Transverse colon (tissue), 4 donors: ENCODE results near the gene PDCD1. TPM values are rescaled to one million over a fixed set of nuclear protein-coding genes. Genes with fewer than 3 reads are reported as not detected.
A peak's percentile ranks its signal among the peaks of the same experiment; 100 is the strongest.

Experiments used
- DNase-seq: peaks from one replicate; pipeline ENCODE4 v3.0.0-alpha.2; 2019
- H3K27ac ChIP-seq, 4 donors: fragments of 200-600 bp; sonication (generic); 2 replicates each; pipeline ENCODE4 v1.5.1; 2016 to 2018; ENCODE audit warnings: inconsistent platforms in 4 of 4
- H3K27me3 ChIP-seq: fragments of 200-600 bp; sonication (generic); 2 replicates; pipeline ENCODE4 v1.5.1; 2017; ENCODE audit warnings: inconsistent platforms
- H3K36me3 ChIP-seq, 4 donors: fragments of 200-600 bp; sonication (generic); 2 replicates each; pipeline ENCODE4 v1.5.1; 2017 to 2019; ENCODE audit warnings: inconsistent platforms in 4 of 4
- H3K4me1 ChIP-seq, 4 donors: fragments of 200-600 bp; sonication (generic); 2 replicates each; pipeline ENCODE4 v1.5.1; 2017 to 2020; ENCODE audit warnings: inconsistent platforms in 4 of 4
- H3K4me3 ChIP-seq, 4 donors: fragments of 200-600 bp; sonication (generic); 1 replicate in 1 of 4; 2 replicates in 3 of 4; pipeline versions ENCODE4 v1.5.1 to v1.6.1; 2017 to 2019; ENCODE audit warnings: inconsistent platforms in 4 of 4
- H3K9me3 ChIP-seq, 2 donors: fragments of 200-600 bp; sonication (generic); 2 replicates each; pipeline ENCODE4 v1.5.1; 2017 to 2019; ENCODE audit warnings: inconsistent platforms in 2 of 2
- EP300 ChIP-seq: sonication (generic); formaldehyde crosslinking; IDR thresholded peaks from one replicate; pipeline ENCODE4 v1.6.1; 2017; ENCODE audit warnings: antibody characterized with exemption, low read depth
- POLR2A ChIP-seq: fragments of 450-650 bp; IDR thresholded peaks from one replicate; pipeline ENCODE4 v1.6.1; 2016; ENCODE audit warnings: antibody characterized with exemption, mild to moderate bottlenecking, moderate library complexity
- POLR2AphosphoS5 ChIP-seq, 3 donors: sonication (generic); formaldehyde crosslinking; IDR thresholded peaks; one replicate each; pipeline ENCODE4 v1.6.1; 2016; ENCODE audit warnings: antibody characterized with exemption in 3 of 3
- WGBS, 2 donors: methylation state at CpG; one replicate each; pipeline ENCODE4 v1.1.5; 2018; ENCODE audit warnings: low coverage in 1 of 2; 5-methylcytosine and 5-hydroxymethylcytosine counted together
- in situ Hi-C, 4 donors: fragments of 200-750 bp; cut with MboI; loops; one replicate each; pipeline versions ENCODE4 v1.15.0 to v1.15.1; 2017; ENCODE audit warnings: low sequenced_read_pairs in 3 of 4, low pct_ligation_motif_present in 1 of 4, low pct_unique_long_range_greater_than_20kb in 1 of 4
- intact Hi-C: fragments of 100-400 bp; cut with DNase I; formaldehyde crosslinking; loops from one replicate; pipeline ENCODE4 v1.15.1; 2023; ENCODE audit warnings: low total_unique reads
- total RNA-seq, 4 donors: library from RNA; depleted of rRNA; stranded (reverse); fragments of >200 nt; gene quantifications; one replicate each; pipeline ENCODE4 v1.1.0, GENCODE V29; 2016
- TF ChIP-seq, protein P1 (sequence below), 5 experiments: fragments of 200-600 bp in 3 of 5; fragments of 450-650 bp in 2 of 5; sonication (generic) in 3 of 5; IDR thresholded peaks; 1 replicate in 2 of 5; 2 replicates in 3 of 5; pipeline ENCODE4 v1.5.1; 2016 to 2017; ENCODE audit warnings: antibody characterized with exemption in 5 of 5, inconsistent platforms in 3 of 5, mild to moderate bottlenecking in 2 of 5, moderate library complexity in 1 of 5

PDCD1 gene
- total RNA-seq, 4 donors from 2014 or later = 0.55 to 0.64 TPM; not detected in 2

DNA sequence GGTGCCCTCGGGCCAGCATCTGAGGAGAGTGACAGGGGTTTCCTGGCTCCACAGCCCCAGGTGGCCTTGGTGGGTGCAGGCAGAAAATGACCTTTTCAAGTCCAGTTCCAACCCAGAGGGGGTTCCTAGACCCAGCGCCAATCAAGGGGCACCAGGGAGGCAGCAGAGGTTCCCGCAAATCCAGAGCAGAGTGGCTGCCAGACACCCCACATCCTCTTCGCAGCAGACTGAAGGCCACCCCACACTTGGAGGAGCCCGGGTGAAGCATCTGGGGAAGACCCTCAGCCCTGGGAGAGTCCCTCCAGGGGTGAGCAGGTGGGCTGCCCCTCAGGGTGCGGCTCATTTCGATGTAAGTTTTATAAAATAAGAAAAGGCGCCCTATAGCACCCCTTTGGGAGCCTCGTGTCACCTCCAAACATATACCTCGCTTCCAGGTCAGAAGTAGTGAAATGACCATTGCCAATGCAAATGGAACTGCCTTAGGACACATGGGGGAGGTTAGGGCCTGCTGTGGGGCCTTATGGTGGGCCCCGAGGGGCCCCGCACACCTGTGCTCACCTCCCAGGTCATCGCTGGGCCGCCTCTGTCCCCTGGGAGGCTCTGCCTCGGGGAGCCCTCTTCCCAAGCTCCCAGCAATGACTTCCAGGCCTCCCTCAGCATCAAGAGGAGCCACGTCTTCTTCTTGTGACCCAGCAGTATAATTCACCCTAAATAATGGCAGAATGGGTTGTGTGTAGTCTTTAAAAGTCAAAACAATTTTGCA is 21.8 kb upstream of the PDCD1 start:
- in situ Hi-C loops = no loop called here
- Histone ChIP-seq H3K36me3 (no peaks in the 10 kb centered on the region), H3K9me3 (no peaks in the 10 kb centered on the region), H3K27ac (peak overlapping the region; percentile 72 to 86 (median 80)), H3K4me3 (peak overlapping the region in 3 of 4 donors; percentile 36 to 64 (median 46)), H3K27me3 (no peaks in the 10 kb centered on the region), H3K4me1 (peaks cover 0 to 26% (median 12%) of the 10 kb centered on the region in 4 donors)
- intact Hi-C loops = no loop called here
- TF ChIP-seq POLR2A (no peak), EP300 (no peak), POLR2AphosphoS5 (IDR thresholded peaks at IDR 0.05) (no peak)
- TF ChIP-seq, protein P1, sequence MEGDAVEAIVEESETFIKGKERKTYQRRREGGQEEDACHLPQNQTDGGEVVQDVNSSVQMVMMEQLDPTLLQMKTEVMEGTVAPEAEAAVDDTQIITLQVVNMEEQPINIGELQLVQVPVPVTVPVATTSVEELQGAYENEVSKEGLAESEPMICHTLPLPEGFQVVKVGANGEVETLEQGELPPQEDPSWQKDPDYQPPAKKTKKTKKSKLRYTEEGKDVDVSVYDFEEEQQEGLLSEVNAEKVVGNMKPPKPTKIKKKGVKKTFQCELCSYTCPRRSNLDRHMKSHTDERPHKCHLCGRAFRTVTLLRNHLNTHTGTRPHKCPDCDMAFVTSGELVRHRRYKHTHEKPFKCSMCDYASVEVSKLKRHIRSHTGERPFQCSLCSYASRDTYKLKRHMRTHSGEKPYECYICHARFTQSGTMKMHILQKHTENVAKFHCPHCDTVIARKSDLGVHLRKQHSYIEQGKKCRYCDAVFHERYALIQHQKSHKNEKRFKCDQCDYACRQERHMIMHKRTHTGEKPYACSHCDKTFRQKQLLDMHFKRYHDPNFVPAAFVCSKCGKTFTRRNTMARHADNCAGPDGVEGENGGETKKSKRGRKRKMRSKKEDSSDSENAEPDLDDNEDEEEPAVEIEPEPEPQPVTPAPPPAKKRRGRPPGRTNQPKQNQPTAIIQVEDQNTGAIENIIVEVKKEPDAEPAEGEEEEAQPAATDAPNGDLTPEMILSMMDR (IDR thresholded peaks at IDR 0.05) = no peak
- 55 to 68% methylated on average over 4 to 15 of the region's 16 CpGs for WGBS, 2 donors
- no peak for DNase-seq

DNA sequence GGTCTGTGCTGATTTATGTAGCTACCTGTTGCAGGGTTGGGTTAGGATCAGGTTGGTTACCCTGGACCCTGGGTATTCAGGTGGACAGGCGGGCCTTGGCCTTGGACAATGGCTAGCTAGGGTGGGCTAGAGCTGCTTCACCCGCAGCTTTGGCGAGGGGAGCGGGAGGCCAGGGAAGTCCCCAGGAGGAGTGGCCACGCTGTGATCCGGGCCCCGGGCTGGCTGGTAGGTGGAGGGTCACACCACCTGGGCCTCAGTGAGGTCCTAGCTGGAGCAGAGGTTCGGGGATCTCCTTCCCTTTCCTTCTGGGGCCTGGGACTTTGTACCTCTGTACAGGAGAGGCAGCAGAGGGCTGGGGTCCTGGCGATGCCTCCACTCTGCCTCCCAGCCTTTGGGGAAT is 20.6 kb upstream of the PDCD1 start:
- TF ChIP-seq POLR2AphosphoS5 (IDR thresholded peaks at IDR 0.05) = no peak
- TF ChIP-seq EP300 = no peak

DNA sequence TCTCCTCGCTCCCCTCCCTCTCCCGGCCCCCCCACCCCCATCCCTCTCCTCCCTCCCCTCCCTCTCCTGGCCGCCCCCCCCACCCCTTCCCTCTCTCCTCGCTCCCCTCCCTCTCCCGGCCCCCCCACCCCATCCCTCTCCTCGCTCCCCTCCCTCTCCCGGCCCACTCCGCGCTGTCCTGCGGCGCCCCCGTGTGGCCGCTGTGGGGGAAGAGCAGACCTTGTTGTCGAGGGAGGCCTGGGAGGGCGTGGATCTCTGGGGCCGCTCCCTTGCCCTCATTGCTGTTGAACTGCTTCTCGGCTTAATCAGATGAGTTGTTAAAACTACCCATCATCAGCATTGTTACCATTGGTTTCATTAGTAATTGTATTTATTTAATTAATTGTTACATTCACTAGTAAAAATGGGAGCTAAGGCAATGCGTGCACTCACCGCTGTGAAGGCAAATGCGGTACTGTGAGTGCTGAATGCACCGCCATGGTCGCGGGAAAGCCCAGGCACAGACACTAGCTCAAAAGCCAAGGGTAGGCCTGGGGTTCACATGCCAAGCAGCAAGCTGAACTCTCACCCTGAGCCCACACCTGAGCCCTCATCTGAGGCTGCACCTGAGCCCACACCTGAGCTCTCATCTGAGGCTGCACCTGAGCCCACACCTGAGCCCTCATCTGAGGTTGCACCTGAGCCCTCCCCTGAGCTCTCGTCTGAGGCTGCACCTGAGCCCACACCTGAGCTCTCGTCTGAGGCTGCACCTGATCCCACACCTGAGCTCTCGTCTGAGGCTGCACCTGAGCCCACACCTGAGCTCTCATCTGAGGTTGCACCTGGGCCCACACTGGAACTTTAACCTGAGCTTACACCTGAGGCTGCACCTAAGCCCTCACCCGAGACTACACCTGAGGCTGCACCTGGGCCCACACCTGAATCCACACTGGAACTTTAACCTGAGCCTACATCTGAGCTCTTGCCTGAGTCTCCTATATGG is 19.6 kb upstream of the PDCD1 start:
- in situ Hi-C loops (no loop called here), intact Hi-C loops (no loop called here)
- DNase-seq = peak; percentile 83
- WGBS, 2 donors = 40% methylated on average over 16 of the region's 27 CpGs; no CpG with 5 or more reads in 1 of the 2 donors
- Histone ChIP-seq H3K27me3 (no peaks in the 10 kb centered on the region), H3K4me1 (peaks cover 0 to 26% (median 12%) of the 10 kb centered on the region in 4 donors), H3K9me3 (no peaks in the 10 kb centered on the region), H3K36me3 (no peaks in the 10 kb centered on the region), H3K4me3 (no peak overlapping the region), H3K27ac (no peak overlapping the region)
- TF ChIP-seq, protein P1 (IDR thresholded peaks at IDR 0.05) = peak; percentile 57 to 77 (median 70)
- no peak for TF ChIP-seq POLR2AphosphoS5 (IDR thresholded peaks at IDR 0.05)
- TF ChIP-seq EP300 = no peak
- no peak for TF ChIP-seq POLR2A

More for the DNA sequence above, 20.6 kb upstream of the PDCD1 start:
- Histone ChIP-seq H3K4me3 (no peak overlapping the region), H3K36me3 (no peaks in the 10 kb centered on the region), H3K4me1 (peaks cover 0 to 26% (median 12%) of the 10 kb centered on the region in 4 donors), H3K27ac (no peak overlapping the region), H3K9me3 (no peaks in the 10 kb centered on the region), H3K27me3 (no peaks in the 10 kb centered on the region)
- DNase-seq = no peak
- 67% methylated on average over 6 of the region's 9 CpGs; no CpG with 5 or more reads in 1 of the 2 donors for WGBS, 2 donors
- in situ Hi-C loops = no loop called here
- intact Hi-C loops = no loop called here

DNA sequence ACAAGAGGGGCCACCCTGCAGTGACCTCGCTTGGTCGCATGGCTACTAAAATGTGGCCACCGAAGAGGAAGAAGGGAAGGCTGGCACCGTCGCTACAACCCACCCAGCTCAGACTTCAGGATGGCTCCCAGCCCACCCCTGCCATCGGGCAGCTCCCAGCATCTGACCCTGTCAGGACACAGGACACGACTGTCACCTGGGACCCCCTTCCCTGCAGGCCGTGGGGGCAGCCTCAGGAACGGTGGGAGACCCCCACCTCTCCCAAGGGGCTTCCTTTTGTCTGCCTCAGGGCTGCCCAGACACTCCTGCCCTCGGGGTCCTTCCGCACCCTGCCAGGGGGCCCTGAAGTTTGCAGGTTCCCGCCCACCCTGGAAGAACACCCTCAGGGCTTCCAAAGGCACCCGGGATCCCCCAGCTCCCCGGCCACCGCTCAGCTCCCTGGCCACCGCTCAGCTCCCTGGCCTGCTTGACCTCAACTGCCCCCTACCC is 18.5 kb upstream of the PDCD1 start:
- no peak for DNase-seq
- Histone ChIP-seq H3K36me3 (no peaks in the 10 kb centered on the region), H3K27ac (no peak overlapping the region), H3K4me1 (peaks cover 0 to 16% (median 7%) of the 10 kb centered on the region in 4 donors), H3K27me3 (no peaks in the 10 kb centered on the region), H3K4me3 (no peak overlapping the region), H3K9me3 (no peaks in the 10 kb centered on the region)
- WGBS, 2 donors = 50 to 55% methylated on average over 2 to 14 of the region's 16 CpGs
- in situ Hi-C loops = no loop called here
- intact Hi-C loops = no loop called here
- no peak for TF ChIP-seq EP300
- TF ChIP-seq POLR2AphosphoS5 (IDR thresholded peaks at IDR 0.05) = no peak
- TF ChIP-seq POLR2A = no peak
- TF ChIP-seq, protein P1 (IDR thresholded peaks at IDR 0.05) = no peak
